ENCODE data around the gene SSR3. TPM values are rescaled to one million over a fixed set of nuclear protein-coding genes. Genes with fewer than 3 reads are reported as not detected.

The SSR3 gene
- total and polyA plus RNA-seq, 2 of the 8 experiments (the other 6 are each of a cell fraction or from before 2014, with no cell fraction given): 92.7 to 208 TPM

- TF ChIP-seq JUND (IDR thresholded peaks at IDR 0.05; ENCODE audit: low read length) (no peak), SUZ12 (IDR thresholded peaks at IDR 0.05; ENCODE audit: low read length) (no peak)
Measured at GRCh38 chr3:156587760-156588069, 32.8 kb upstream of the SSR3 start (continued).
